ENCODE measurements around the gene GFPT2.

GFPT2 gene

GRCh38 chr5:180389252-180390101 is 36.3 kb upstream of the GFPT2 start:
- no peak overlapping the region for H3K4me3 ChIP-seq (ENCODE audit: low read length)
- H3K4me1 ChIP-seq (ENCODE audit: control insufficient read depth, insufficient read depth, low read length) = peaks cover 4% of the 10 kb centered on the region
- H3K36me3 ChIP-seq (ENCODE audit: control insufficient read depth, insufficient read depth, low read length, severe bottlenecking) = no peaks in the 10 kb centered on the region
- DNase-seq (ENCODE audit: low read depth) = no peak
- H3K9me3 ChIP-seq (ENCODE audit: control insufficient read depth, low read length) = no peaks in the 10 kb centered on the region
- no peak overlapping the region for H3K9ac ChIP-seq (ENCODE audit: low read length)
- H3K27me3 ChIP-seq (replicated peaks; ENCODE audit: control insufficient read depth, insufficient read depth, low read length) = no peaks in the 10 kb centered on the region

DNA sequence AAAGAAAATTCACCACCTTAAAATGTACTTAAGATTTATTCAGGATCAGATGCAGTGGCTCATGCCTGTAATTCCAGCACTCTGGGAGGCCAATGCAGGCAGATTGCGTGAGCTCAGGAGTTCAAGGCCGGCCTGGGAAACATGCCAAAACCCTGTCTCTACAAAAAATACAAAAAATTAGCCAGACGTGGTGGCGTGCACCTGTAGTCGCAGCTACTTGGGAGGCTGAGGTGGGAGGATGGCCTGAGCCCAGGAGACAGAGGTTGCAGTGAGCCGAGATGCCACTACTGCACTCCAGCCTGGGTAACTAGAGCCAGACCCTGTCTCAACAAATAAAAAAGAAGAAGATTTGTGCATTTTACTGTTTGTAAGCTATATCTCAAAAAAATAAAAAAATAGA is 34.7 kb upstream of the GFPT2 start:
- Histone ChIP-seq H3K4me3 (ENCODE audit: low read length) (no peak overlapping the region), H3K27me3 (replicated peaks; ENCODE audit: control insufficient read depth, insufficient read depth, low read length) (no peaks in the 10 kb centered on the region), H3K36me3 (ENCODE audit: control insufficient read depth, insufficient read depth, low read length, severe bottlenecking) (no peaks in the 10 kb centered on the region), H3K9me3 (ENCODE audit: control insufficient read depth, low read length) (no peaks in the 10 kb centered on the region), H3K4me1 (ENCODE audit: control insufficient read depth, insufficient read depth, low read length) (peaks cover 4% of the 10 kb centered on the region), H3K9ac (ENCODE audit: low read length) (no peak overlapping the region)
- no peak for DNase-seq (ENCODE audit: low read depth)

GRCh38 chr5:180382926-180383325 is 29.8 kb upstream of the GFPT2 start:
- no peaks in the 10 kb centered on the region for H3K4me1 ChIP-seq (ENCODE audit: control insufficient read depth, insufficient read depth, low read length)
- DNase-seq (ENCODE audit: low read depth) = no peak
- H3K4me3 ChIP-seq (ENCODE audit: low read length) = no peak overlapping the region
- H3K9ac ChIP-seq (ENCODE audit: low read length) = no peak overlapping the region
- no peaks in the 10 kb centered on the region for H3K36me3 ChIP-seq (ENCODE audit: control insufficient read depth, insufficient read depth, low read length, severe bottlenecking)
- H3K9me3 ChIP-seq (ENCODE audit: control insufficient read depth, low read length) = no peaks in the 10 kb centered on the region
- H3K27me3 ChIP-seq (replicated peaks; ENCODE audit: control insufficient read depth, insufficient read depth, low read length) = peaks cover 12% of the 10 kb centered on the region

DNA sequence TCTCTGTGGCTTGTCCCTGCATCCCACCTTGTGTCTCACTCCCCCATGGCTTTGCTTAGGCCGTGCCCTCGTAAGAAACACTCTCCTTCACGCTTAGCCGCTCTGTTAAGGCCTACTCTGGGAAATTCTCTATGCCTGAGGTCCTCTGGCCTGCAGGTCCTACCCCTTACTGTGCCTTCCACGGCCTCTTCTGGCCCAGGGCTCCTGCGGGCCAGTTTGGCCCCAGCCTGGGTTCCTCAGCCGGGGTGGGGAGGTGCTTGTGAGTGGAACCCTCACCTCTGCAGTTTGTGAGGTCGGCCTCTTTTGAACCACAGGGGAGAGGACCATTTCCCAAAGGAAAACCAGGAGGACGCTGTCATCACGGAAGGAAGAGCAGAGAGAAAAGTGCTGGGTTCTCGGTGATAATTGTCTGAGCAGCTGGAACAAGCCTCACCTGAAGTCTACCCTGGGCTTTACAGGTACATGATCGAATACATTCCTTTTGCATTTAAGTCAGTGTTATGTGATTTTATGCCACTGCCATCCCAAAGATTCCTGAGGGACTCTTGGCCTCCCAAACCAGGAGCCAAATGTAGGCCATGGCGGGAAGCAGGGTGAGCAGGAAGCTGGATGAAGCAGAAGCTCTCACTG is 28.8 kb upstream of the GFPT2 start:
- Histone ChIP-seq H3K27me3 (replicated peaks; ENCODE audit: control insufficient read depth, insufficient read depth, low read length) (peaks cover 12% of the 10 kb centered on the region), H3K4me3 (ENCODE audit: low read length) (no peak overlapping the region), H3K36me3 (ENCODE audit: control insufficient read depth, insufficient read depth, low read length, severe bottlenecking) (no peaks in the 10 kb centered on the region), H3K4me1 (ENCODE audit: control insufficient read depth, insufficient read depth, low read length) (no peaks in the 10 kb centered on the region), H3K9ac (ENCODE audit: low read length) (no peak overlapping the region), H3K9me3 (ENCODE audit: control insufficient read depth, low read length) (no peaks in the 10 kb centered on the region)
- no peak for DNase-seq (ENCODE audit: low read depth)

- Histone ChIP-seq H3K4me3 (ENCODE audit: low read length) (no peak overlapping the region), H3K9ac (ENCODE audit: low read length) (no peak overlapping the region), H3K4me1 (ENCODE audit: control insufficient read depth, insufficient read depth, low read length) (no peaks in the 10 kb centered on the region), H3K9me3 (ENCODE audit: control insufficient read depth, low read length) (no peaks in the 10 kb centered on the region), H3K27me3 (replicated peaks; ENCODE audit: control insufficient read depth, insufficient read depth, low read length) (peaks cover 12% of the 10 kb centered on the region), H3K36me3 (ENCODE audit: control insufficient read depth, insufficient read depth, low read length, severe bottlenecking) (no peaks in the 10 kb centered on the region)
- no peak for DNase-seq (ENCODE audit: low read depth)
Measured at GRCh38 chr5:180381428-180381827, 28.3 kb upstream of the GFPT2 start.

DNA sequence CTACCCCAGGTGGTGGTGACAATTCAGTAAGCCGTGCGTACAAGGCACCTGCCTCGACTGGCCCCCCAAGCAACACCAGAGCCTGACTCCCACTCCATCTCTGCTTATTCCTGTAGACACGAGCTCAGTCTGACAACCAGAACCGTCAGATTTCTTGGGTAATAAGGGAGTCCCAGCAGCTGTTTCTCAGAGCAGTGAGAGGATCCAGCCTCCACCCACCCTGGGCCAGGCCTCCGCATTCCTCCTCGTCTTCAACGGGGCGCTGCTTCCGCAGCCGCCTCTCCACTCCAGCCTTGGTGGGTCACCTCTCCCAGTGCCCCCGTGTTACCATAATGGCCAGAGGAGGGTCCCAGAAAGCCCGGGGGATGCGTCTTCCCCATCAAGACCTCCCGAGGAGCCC is 27.7 kb upstream of the GFPT2 start:
- Histone ChIP-seq H3K9me3 (ENCODE audit: control insufficient read depth, low read length) (no peaks in the 10 kb centered on the region), H3K4me3 (ENCODE audit: low read length) (no peak overlapping the region), H3K4me1 (ENCODE audit: control insufficient read depth, insufficient read depth, low read length) (no peaks in the 10 kb centered on the region), H3K9ac (ENCODE audit: low read length) (no peak overlapping the region), H3K36me3 (ENCODE audit: control insufficient read depth, insufficient read depth, low read length, severe bottlenecking) (no peaks in the 10 kb centered on the region), H3K27me3 (replicated peaks; ENCODE audit: control insufficient read depth, insufficient read depth, low read length) (peaks cover 12% of the 10 kb centered on the region)
- DNase-seq (ENCODE audit: low read depth) = no peak

DNA sequence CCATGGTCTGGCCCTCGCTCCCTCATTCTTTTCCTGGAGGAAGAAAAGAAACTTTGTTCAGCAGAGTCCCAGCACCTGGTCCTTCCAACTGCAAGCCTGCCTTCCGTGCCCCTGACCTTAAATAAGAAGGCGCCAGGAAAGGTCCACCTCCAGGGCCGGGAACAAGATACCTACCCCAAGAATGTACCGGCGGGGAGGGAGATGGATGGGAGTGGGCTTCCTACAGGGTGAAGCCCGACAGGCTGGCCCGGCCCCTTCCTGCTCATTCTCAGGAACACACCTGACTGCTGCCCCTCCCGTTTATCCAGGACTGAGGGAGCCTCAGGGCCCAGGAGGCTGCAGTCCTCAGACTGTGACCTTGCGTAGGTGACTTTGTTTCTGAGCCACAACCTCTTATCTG is 27.3 kb upstream of the GFPT2 start:
- H3K36me3 ChIP-seq (ENCODE audit: control insufficient read depth, insufficient read depth, low read length, severe bottlenecking) = no peaks in the 10 kb centered on the region
- no peak overlapping the region for H3K4me3 ChIP-seq (ENCODE audit: low read length)
- DNase-seq (ENCODE audit: low read depth) = no peak
- H3K27me3 ChIP-seq (replicated peaks; ENCODE audit: control insufficient read depth, insufficient read depth, low read length) = peaks cover 14% of the 10 kb centered on the region
- no peak overlapping the region for H3K9ac ChIP-seq (ENCODE audit: low read length)
- H3K9me3 ChIP-seq (ENCODE audit: control insufficient read depth, low read length) = no peaks in the 10 kb centered on the region
- H3K4me1 ChIP-seq (ENCODE audit: control insufficient read depth, insufficient read depth, low read length) = no peaks in the 10 kb centered on the region

DNA sequence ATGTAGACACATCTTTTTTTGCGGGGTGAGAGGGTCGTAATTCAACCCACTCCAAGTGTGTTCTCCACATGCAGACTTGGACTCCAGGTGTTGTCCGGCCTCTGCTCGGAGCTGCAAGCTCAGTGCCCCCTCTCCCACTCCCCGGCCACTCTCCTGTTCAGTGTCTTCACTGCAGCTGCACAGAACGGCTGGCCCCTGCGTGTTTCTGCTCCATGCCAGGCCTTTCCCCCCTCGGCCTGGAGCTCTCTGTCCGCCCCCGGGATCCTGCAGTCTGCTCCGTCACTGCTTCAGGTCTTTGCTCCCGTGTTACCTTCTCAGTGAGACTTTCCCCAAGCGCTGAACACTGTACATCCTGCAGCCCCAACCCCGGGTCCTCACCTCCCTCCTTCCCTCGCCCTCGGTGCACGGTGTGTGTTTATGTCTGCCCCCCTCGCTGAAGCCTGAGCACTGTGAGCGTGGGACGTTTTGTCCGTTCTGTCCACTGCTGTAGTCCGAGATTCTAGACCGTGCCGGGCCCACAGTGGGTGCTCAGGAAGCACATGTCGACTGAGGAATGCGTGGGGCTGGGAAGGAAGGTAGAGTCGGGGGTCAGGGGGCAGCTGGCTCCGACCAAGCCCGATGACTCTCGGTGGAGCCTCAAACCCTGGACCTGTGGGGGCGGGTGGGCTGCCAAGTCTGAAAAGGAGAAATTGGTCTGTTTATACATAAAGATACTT is 26.4 kb upstream of the GFPT2 start:
- H3K36me3 ChIP-seq (ENCODE audit: control insufficient read depth, insufficient read depth, low read length, severe bottlenecking) = no peaks in the 10 kb centered on the region
- H3K4me3 ChIP-seq (ENCODE audit: low read length) = no peak overlapping the region
- no peaks in the 10 kb centered on the region for H3K9me3 ChIP-seq (ENCODE audit: control insufficient read depth, low read length)
- H3K27me3 ChIP-seq (replicated peaks; ENCODE audit: control insufficient read depth, insufficient read depth, low read length) = peaks cover 22% of the 10 kb centered on the region
- no peaks in the 10 kb centered on the region for H3K4me1 ChIP-seq (ENCODE audit: control insufficient read depth, insufficient read depth, low read length)
- no peak overlapping the region for H3K9ac ChIP-seq (ENCODE audit: low read length)
- DNase-seq (ENCODE audit: low read depth) = no peak

GRCh38 chr5:180378438-180379344 is 25.6 kb upstream of the GFPT2 start:
- peaks cover 28% of the 10 kb centered on the region for H3K27me3 ChIP-seq (replicated peaks; ENCODE audit: control insufficient read depth, insufficient read depth, low read length)
- no peak for DNase-seq (ENCODE audit: low read depth)
- no peaks in the 10 kb centered on the region for H3K4me1 ChIP-seq (ENCODE audit: control insufficient read depth, insufficient read depth, low read length)
- no peaks in the 10 kb centered on the region for H3K36me3 ChIP-seq (ENCODE audit: control insufficient read depth, insufficient read depth, low read length, severe bottlenecking)
- no peak overlapping the region for H3K4me3 ChIP-seq (ENCODE audit: low read length)
- H3K9ac ChIP-seq (ENCODE audit: low read length) = no peak overlapping the region
- no peaks in the 10 kb centered on the region for H3K9me3 ChIP-seq (ENCODE audit: control insufficient read depth, low read length)

DNA sequence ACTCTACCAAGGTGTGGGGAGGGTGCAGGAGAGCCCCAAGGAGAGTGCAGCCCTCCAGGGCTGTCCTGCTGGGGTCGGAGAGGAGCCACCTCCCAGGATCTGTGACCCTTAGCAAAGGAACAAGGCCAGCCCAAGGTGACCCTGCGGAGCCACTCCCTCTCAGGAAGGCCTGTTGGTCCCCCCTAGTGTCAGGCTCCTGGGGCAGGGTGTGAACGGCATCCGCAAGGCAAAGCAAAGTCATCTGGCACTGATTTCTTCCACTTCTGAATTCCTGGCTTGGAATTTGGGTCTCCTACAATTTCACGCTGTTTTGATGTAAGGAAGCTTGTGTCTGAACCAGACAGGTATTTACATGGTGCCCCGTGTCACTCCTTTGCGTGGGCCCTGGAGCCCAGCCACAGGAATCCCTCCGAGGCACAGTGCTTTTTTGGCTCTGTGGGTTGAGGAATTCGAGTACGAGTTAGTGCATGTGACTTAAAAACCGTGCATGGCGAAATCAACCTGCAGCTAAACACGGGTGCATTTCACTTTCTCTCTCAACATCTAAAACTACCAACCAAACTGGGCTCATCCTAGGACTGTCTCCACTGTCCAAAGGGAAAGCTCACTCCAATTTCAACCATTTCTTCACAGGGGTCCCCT is 24.5 kb upstream of the GFPT2 start:
- Histone ChIP-seq H3K4me1 (ENCODE audit: control insufficient read depth, insufficient read depth, low read length) (no peaks in the 10 kb centered on the region), H3K9me3 (ENCODE audit: control insufficient read depth, low read length) (no peaks in the 10 kb centered on the region), H3K4me3 (ENCODE audit: low read length) (no peak overlapping the region), H3K36me3 (ENCODE audit: control insufficient read depth, insufficient read depth, low read length, severe bottlenecking) (no peaks in the 10 kb centered on the region), H3K9ac (ENCODE audit: low read length) (no peak overlapping the region), H3K27me3 (replicated peaks; ENCODE audit: control insufficient read depth, insufficient read depth, low read length) (peaks cover 34% of the 10 kb centered on the region)
- peak; percentile 3 for DNase-seq (ENCODE audit: low read depth)

All from adipocyte (in vitro differentiated cells).